Stimulated activated CD8-positive, alpha-beta memory T cell treated with anti-CD3 and anti-CD28 coated beads, Interleukin-7, amount 100 ng/mL, for 4 hours (primary cell): ENCODE results near the gene MTHFSD.
A peak's percentile ranks its signal among the peaks of the same experiment; 100 is the strongest.

ENCODE experiments used
- DNase-seq, 2 donors: peaks; one replicate each; pipeline ENCODE4 v3.0.0-alpha.2; 2020; ENCODE audit warnings: low read depth in 2 of 2

Gene MTHFSD

GRCh38 chr16:86530251-86531190 is 24.5 kb downstream of the MTHFSD start:
- no peak for DNase-seq

- no peak for DNase-seq
Measured at GRCh38 chr16:86529160-86529559, 25.9 kb downstream of the MTHFSD start.

GRCh38 chr16:86528061-86528929 is 26.7 kb downstream of the MTHFSD start:
- no peak for DNase-seq

GRCh38 chr16:86527366-86527765 is 27.7 kb downstream of the MTHFSD start:
- no peak for DNase-seq

GRCh38 chr16:86525696-86526095 is 29.3 kb downstream of the MTHFSD start:
- no peak for DNase-seq

GRCh38 chr16:86524029-86524428 is 31.0 kb downstream of the MTHFSD start:
- no peak for DNase-seq

GRCh38 chr16:86523166-86523740 is 31.8 kb downstream of the MTHFSD start:
- no peak for DNase-seq

GRCh38 chr16:86522634-86523033 is 32.4 kb downstream of the MTHFSD start:
- DNase-seq, result no peak

- no peak for DNase-seq
Measured at GRCh38 chr16:86521236-86522197, 33.5 kb downstream of the MTHFSD start.

- DNase-seq, result no peak
Measured at GRCh38 chr16:86520317-86521210, 34.5 kb downstream of the MTHFSD start.

GRCh38 chr16:86519649-86520316 is 35.3 kb downstream of the MTHFSD start:
- peak; percentile 20 to 23 for DNase-seq

- DNase-seq, result no peak
Measured at GRCh38 chr16:86519007-86519648, 35.9 kb downstream of the MTHFSD start.

- DNase-seq, result no peak
Measured at GRCh38 chr16:86517652-86518258, 37.3 kb downstream of the MTHFSD start.

GRCh38 chr16:86517033-86517432 is 38.0 kb downstream of the MTHFSD start:
- no peak for DNase-seq

GRCh38 chr16:86516623-86517003 is 38.4 kb downstream of the MTHFSD start:
- no peak for DNase-seq

GRCh38 chr16:86515777-86516622 is 39.0 kb downstream of the MTHFSD start:
- no peak for DNase-seq

GRCh38 chr16:86515413-86515776 is 39.6 kb downstream of the MTHFSD start:
- no peak for DNase-seq
